Stimulated activated naive B cell treated with anti-CD40 and anti-IgM and Interleukin-4, amounts not matched to agents 10 μg/mL and 1 μg/mL and 100 μg/mL, for 72 hours (primary cell): ENCODE data around the gene CEP112.

Experiments
- ATAC-seq, 2 donors: fragments of 150-1000 bp; cut with Tn5 transposase; replicated peaks; 2 replicates each; pipeline ENCODE4 v1.10.0; 2021; ENCODE audit warnings: moderate library complexity in 1 of 2
- DNase-seq: peaks from one replicate; pipeline ENCODE4 v3.0.0; 2021
- H3K27ac Mint-ChIP-seq: one replicate; pipeline ENCODE4 v1.8.0; 2022; ENCODE audit warnings: mild to moderate bottlenecking, mixed read lengths
- H3K27me3 Mint-ChIP-seq, 2 donors: one replicate each; pipeline ENCODE4 v1.8.0; 2022; ENCODE audit warnings: mixed read lengths in 2 of 2
- H3K36me3 Mint-ChIP-seq, 2 donors: one replicate each; pipeline ENCODE4 v1.8.0; 2022; ENCODE audit warnings: mixed read lengths in 2 of 2, mild to moderate bottlenecking in 1 of 2
- H3K4me1 Mint-ChIP-seq, 2 donors: one replicate each; pipeline ENCODE4 v1.8.0; 2022; ENCODE audit warnings: mixed read lengths in 2 of 2, mild to moderate bottlenecking in 1 of 2
- H3K4me3 Mint-ChIP-seq, 2 donors: one replicate each; pipeline ENCODE4 v1.8.0; 2022; ENCODE audit warnings: mild to moderate bottlenecking in 2 of 2, mixed read lengths in 2 of 2, moderate library complexity in 1 of 2
- H3K9me3 Mint-ChIP-seq, 2 donors: one replicate each; pipeline ENCODE4 v1.8.0; 2022; ENCODE audit warnings: mixed read lengths in 2 of 2, mild to moderate bottlenecking in 1 of 2

CEP112 gene

GRCh38 chr17:66191593-66192377 lies at the start of gene CEP112:
Gene CEP112 (minus strand): TSS chr17:66192133.
- peak within 1 kb of the TSS; percentile 84 for H3K27ac Mint-ChIP-seq
- H3K4me1 Mint-ChIP-seq, result peaks cover 15 to 22% of the 10 kb centered on the region in 2 donors
- H3K9me3 Mint-ChIP-seq, result no peaks in the 10 kb centered on the region
- H3K27me3 Mint-ChIP-seq, result no peaks in the 10 kb centered on the region
- DNase-seq, result peak; percentile 73
- H3K4me3 Mint-ChIP-seq, result peak within 1 kb of the TSS; percentile 86 to 87
- peak; percentile 76 for ATAC-seq
- no peaks in the 10 kb centered on the region for H3K36me3 Mint-ChIP-seq

- Mint-ChIP-seq H3K27ac (no peak overlapping the region), H3K9me3 (no peaks in the 10 kb centered on the region), H3K4me1 (no peaks in the 10 kb centered on the region), H3K27me3 (peaks cover 7 to 33% of the 10 kb centered on the region in 2 donors), H3K36me3 (no peaks in the 10 kb centered on the region), H3K4me3 (no peak overlapping the region)
- DNase-seq (no peak), ATAC-seq (no peak)
Observed at GRCh38 chr17:66240630-66241029, 48.7 kb upstream of the CEP112 start.

- no peak overlapping the region for H3K27ac Mint-ChIP-seq
- no peaks in the 10 kb centered on the region for H3K9me3 Mint-ChIP-seq
- H3K27me3 Mint-ChIP-seq, result peaks cover 7 to 33% of the 10 kb centered on the region in 2 donors
- ATAC-seq (no peak), DNase-seq (no peak)
- H3K36me3 Mint-ChIP-seq, result no peaks in the 10 kb centered on the region
- no peak overlapping the region for H3K4me3 Mint-ChIP-seq
- H3K4me1 Mint-ChIP-seq, result no peaks in the 10 kb centered on the region
Observed at GRCh38 chr17:66240013-66240412, 48.1 kb upstream of the CEP112 start.

- peaks cover 7 to 38% of the 10 kb centered on the region in 2 donors for H3K27me3 Mint-ChIP-seq
- no peak overlapping the region for H3K27ac Mint-ChIP-seq
- H3K4me3 Mint-ChIP-seq, result no peak overlapping the region
- no peak for ATAC-seq
- no peaks in the 10 kb centered on the region for H3K9me3 Mint-ChIP-seq
- no peaks in the 10 kb centered on the region for H3K36me3 Mint-ChIP-seq
- H3K4me1 Mint-ChIP-seq, result peaks cover 0 to 2% of the 10 kb centered on the region in 2 donors
- no peak for DNase-seq
Observed at GRCh38 chr17:66235377-66235994, 43.6 kb upstream of the CEP112 start.

GRCh38 chr17:66234611-66235010 lies 42.7 kb upstream of the CEP112 start:
- Mint-ChIP-seq H3K4me1 (peaks cover 0 to 2% of the 10 kb centered on the region in 2 donors), H3K27ac (no peak overlapping the region), H3K36me3 (no peaks in the 10 kb centered on the region), H3K4me3 (no peak overlapping the region), H3K9me3 (no peaks in the 10 kb centered on the region), H3K27me3 (peaks cover 4 to 31% of the 10 kb centered on the region in 2 donors)
- DNase-seq, result no peak
- no peak for ATAC-seq

GRCh38 chr17:66233023-66233753 lies 41.3 kb upstream of the CEP112 start:
- H3K27ac Mint-ChIP-seq, result no peak overlapping the region
- peaks cover 4 to 20% of the 10 kb centered on the region in 2 donors for H3K27me3 Mint-ChIP-seq
- H3K4me3 Mint-ChIP-seq, result no peak overlapping the region

GRCh38 chr17:66230922-66231591 lies 39.1 kb upstream of the CEP112 start:
- peaks cover 5 to 6% of the 10 kb centered on the region in 2 donors for H3K27me3 Mint-ChIP-seq
- H3K36me3 Mint-ChIP-seq, result no peaks in the 10 kb centered on the region
- peaks cover 0 to 2% of the 10 kb centered on the region in 2 donors for H3K4me1 Mint-ChIP-seq
- no peak overlapping the region for H3K27ac Mint-ChIP-seq
- ATAC-seq, result no peak
- DNase-seq, result no peak
- H3K9me3 Mint-ChIP-seq, result no peaks in the 10 kb centered on the region
- H3K4me3 Mint-ChIP-seq, result no peak overlapping the region

More at GRCh38 chr17:66233023-66233753, 41.3 kb upstream of the CEP112 start:
- no peaks in the 10 kb centered on the region for H3K36me3 Mint-ChIP-seq
- DNase-seq (no peak), ATAC-seq (no peak)
- no peaks in the 10 kb centered on the region for H3K9me3 Mint-ChIP-seq
- peaks cover 0 to 2% of the 10 kb centered on the region in 2 donors for H3K4me1 Mint-ChIP-seq

GRCh38 chr17:66229783-66230538 lies 38.0 kb upstream of the CEP112 start:
- DNase-seq (no peak), ATAC-seq (no peak)
- Mint-ChIP-seq H3K9me3 (no peaks in the 10 kb centered on the region), H3K27me3 (peaks cover 9 to 11% of the 10 kb centered on the region in 2 donors), H3K4me3 (no peak overlapping the region), H3K27ac (no peak overlapping the region), H3K4me1 (peaks cover 0 to 2% of the 10 kb centered on the region in 2 donors), H3K36me3 (no peaks in the 10 kb centered on the region)

- peaks cover 15 to 17% of the 10 kb centered on the region in 2 donors for H3K27me3 Mint-ChIP-seq
- H3K36me3 Mint-ChIP-seq, result no peaks in the 10 kb centered on the region
- ATAC-seq (no peak), DNase-seq (no peak)
- no peak within 1 kb of the TSS for H3K4me3 Mint-ChIP-seq
- H3K27ac Mint-ChIP-seq, result no peak within 1 kb of the TSS
- H3K4me1 Mint-ChIP-seq, result peaks cover 0 to 2% of the 10 kb centered on the region in 2 donors
- no peaks in the 10 kb centered on the region for H3K9me3 Mint-ChIP-seq
Observed at GRCh38 chr17:66228887-66229782, 37.2 kb upstream of the CEP112 start, which contains the start of gene APOH. Gene APOH (minus strand): TSS chr17:66229415. CDS start chr17:66229379, 36 bp downstream.

- peaks cover 20 to 24% of the 10 kb centered on the region in 2 donors for H3K27me3 Mint-ChIP-seq
- peaks cover 0 to 1% of the 10 kb centered on the region in 2 donors for H3K9me3 Mint-ChIP-seq
- H3K36me3 Mint-ChIP-seq, result no peaks in the 10 kb centered on the region
- H3K4me1 Mint-ChIP-seq, result no peaks in the 10 kb centered on the region
- no peak overlapping the region for H3K27ac Mint-ChIP-seq
- DNase-seq, result no peak
- no peak for ATAC-seq
- no peak overlapping the region for H3K4me3 Mint-ChIP-seq
Observed at GRCh38 chr17:66227212-66228045, 35.5 kb upstream of the CEP112 start.

- Mint-ChIP-seq H3K27me3 (peaks cover 23 to 27% of the 10 kb centered on the region in 2 donors), H3K4me3 (no peak overlapping the region), H3K27ac (no peak overlapping the region), H3K9me3 (peaks cover 0 to 4% of the 10 kb centered on the region in 2 donors), H3K36me3 (no peaks in the 10 kb centered on the region), H3K4me1 (no peaks in the 10 kb centered on the region)
- DNase-seq (no peak), ATAC-seq (no peak)
Observed at GRCh38 chr17:66222798-66223350, 30.9 kb upstream of the CEP112 start.
